Left kidney (tissue), 2 donors: ENCODE measurements around the gene GABRD. TPM values are rescaled to one million over a fixed set of nuclear protein-coding genes. Genes with fewer than 3 reads are reported as not detected.

Experiments used
- DNase-seq: peaks from one replicate; pipeline ENCODE4 v3.0.0-alpha.2; 2013
- polyA plus RNA-seq: library from polyadenylated mRNA; unstranded; fragments of 120-200 nt; gene quantifications from one replicate; pipeline ENCODE4 v1.2.1, GENCODE V29; 2013; ENCODE audit not compliant: insufficient read length

GABRD gene
- polyA plus RNA-seq, 1 donor: 2.1 TPM

DNA sequence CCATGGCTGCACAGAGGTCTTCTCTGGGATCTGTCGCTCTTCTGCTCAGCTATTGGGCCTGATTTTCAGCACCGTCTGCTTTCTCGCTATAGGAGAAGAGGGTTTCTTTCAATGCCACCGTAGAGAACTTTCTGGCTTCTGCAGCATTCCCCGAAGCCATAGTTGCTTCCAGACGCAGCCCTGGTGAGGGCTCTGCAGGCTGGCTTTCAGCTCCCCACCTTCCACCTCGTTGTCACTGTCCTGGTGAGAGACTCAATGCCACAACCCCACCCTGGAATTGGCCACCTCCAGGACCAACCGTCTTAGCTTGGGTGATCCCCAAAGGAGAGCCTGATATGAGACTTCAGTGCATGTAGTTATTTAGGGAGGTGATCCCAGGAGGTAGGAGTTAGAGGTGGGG is 19.1 kb downstream of the GABRD start:
- no peak for DNase-seq

DNA sequence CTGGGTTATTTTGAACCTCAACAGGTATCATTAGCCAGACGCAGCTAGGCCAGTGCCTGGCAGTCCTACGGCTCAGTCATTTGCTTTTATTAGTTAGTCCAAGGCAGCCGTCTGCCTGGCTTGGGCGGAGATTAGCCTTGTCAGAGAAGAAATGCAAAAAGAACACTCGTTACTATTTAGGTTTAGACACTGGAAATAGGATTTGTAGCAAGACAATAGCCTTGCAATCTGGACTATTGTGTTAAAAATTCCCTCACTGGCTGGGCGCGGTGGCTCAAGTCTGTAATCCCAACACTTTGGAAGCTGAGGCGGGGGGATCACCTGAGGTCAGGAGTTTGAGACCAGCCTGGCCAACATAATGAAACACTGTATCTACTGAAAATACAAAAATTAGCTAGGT is 20.1 kb downstream of the GABRD start:
- DNase-seq: no peak

DNA sequence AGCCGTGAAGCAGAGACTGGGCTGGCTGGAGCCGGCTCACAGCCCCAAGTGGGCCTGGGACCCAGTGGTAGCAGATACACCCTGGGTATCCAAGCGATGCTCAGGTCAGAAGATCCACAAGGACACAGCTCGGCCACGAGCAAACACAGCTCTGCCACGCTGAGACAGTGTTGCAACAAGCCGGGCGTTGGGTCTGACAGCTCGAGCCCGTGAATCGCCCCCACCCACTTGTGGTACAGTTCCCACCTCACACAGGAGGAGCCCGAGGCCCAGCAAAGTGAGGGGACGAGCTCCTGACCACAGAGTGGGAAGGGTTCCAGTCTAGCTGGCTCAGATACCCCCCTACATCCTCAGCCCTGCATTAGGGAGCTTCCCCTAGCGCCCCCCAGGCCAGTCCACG is 22.2 kb downstream of the GABRD start:
- DNase-seq: no peak

DNA sequence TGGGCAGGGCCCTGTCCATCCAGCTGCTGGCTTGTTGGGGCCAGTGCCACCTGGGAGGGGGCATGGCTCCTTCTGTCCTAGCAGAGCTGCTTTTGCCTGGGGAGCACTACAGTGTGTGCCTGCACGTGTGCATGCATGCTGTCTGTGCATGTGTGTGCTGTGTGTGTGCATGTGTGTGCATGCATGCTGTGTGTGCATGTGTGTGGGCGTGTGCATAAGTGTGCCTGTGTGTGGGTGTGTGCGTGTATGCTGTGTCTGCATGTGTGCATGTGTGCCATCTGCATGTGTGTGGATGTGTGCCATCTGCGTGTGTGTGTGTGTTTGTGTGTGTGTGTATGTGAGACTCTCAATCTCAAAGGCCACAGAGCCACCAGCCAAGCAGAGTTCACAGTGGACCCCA is 22.7 kb downstream of the GABRD start:
- DNase-seq: no peak

DNA sequence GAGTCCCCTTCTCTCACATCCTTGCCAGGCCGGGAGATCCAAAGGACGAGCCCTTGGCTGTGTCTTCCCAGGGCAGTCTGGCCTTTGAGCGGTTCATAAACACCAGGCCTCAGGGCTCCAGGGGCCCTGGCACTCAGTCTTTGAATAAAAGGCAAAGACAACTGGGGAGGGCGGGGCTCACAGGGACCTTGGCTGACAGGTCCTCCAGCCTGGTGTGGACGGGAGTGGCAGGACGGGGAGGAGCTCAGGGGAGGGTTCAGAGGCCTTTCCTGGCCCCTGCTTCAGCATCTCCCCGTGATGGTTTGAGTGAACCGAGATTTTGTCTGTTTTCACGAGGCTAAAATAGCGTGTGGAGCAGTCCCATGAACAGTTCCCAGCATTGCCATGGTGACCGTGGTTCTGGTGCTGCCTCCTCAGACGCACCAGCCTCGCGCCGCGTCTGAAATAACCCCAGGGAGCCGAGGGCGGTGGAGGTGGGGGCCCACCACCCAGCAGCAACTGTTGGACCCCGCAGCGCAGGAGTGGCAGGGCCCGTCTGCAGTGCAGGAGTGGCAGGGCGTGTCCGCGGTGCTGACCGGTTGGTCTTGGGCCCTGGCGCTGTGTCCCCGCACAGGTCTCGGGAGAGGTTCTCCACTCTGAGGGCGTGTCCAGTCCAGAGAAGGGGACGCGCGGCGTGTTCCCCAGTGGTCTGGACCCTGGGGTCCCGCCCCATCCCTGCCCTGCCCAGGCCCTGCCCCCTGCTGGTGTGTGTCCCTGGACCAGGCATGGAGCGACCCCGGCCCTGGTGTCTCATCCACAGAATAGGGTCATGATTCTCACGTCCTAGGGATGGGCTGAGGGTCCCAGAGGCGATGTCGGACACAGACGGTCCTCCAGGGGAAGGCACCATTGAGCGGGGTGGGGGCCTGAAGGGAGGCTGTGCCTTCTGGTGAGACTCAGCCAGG is 24.0 kb downstream of the GABRD start:
- no peak for DNase-seq

DNA sequence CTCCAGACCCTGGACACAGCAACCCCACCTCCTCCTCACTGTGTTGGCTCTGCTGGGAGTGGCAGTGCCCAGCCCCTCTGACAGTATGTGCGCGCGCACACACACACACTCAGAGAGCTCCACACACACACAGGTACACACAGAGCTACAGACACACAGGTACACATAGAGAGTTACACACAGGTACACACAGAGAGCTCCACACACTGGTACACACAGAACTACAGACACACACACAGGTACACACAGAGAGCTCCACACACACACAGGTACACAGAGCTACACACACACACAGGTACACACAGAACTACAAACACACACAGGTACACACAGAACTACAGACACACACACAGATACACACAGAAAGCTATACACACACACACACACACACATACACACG is 24.7 kb downstream of the GABRD start:
- no peak for DNase-seq

DNA sequence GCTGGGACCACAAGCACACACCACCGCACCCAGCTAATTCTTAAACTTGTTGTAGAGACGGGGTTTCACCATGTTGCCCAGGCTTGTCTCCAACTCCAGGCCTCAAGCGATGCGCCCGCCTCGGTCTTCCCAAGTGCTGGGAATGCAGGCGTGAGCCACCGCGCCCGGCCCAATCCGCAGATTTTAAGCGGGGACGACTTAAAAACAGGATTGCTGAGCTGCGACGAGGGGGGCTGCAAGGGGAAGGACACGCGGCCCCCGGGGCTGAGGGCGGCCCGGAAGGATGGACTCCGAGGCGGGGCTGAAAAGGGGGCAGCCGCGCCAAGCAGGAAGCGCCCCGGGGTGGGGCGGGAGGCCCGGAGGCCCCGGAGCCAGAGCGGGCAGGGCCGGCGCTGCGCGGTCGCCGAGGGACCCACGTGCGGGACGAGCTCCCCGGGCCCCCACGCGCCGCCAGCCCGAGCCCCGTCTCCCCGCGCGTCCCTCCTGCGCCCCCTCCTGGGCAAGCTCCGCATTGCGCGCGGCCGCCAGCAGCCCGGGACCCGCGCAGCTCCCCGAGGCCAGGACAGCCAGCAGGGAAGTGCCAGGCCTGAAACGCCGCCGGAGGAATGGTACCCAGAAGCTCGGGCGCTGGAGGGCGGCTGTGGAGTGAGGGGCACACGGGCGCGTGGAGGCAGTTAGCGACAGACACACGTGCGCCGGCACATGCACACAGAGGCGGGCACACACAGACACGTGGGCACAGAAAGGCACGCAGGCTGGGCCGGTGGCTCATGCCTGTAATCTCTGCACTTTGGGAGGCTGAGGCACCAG is 25.6 kb downstream of the GABRD start:
- DNase-seq: no peak

DNA sequence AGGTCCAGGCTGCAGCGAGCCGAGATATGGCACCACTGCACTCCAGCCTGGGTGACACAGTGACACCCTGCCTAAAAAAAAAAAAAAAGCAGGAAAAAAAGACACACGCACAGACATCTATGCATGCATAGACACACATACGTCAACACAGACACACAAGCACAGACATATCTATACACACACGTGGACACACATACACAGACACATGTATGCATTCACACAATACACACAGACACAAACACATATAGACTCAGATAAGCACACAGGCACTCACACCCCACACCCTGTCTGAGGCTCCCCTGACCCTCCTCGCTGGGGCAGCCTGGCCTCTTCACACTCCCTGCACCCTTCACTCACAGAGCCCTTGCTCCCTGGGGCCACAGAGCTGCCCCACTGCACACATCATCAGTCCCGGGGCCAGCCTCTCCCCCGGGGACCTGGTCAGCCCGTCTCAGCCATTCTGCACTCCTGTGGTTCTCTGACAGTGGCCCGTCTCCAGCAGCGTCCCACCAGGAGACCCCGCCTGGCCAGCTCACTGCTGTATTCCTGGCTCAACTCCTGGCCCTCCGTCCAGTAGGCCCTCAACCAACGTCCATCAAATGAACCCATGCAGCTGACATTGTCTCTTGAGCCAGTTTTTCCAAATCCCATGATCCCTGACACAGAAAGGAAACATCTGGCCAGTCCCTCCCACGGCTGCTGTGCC is 26.5 kb downstream of the GABRD start:
- DNase-seq: no peak

DNA sequence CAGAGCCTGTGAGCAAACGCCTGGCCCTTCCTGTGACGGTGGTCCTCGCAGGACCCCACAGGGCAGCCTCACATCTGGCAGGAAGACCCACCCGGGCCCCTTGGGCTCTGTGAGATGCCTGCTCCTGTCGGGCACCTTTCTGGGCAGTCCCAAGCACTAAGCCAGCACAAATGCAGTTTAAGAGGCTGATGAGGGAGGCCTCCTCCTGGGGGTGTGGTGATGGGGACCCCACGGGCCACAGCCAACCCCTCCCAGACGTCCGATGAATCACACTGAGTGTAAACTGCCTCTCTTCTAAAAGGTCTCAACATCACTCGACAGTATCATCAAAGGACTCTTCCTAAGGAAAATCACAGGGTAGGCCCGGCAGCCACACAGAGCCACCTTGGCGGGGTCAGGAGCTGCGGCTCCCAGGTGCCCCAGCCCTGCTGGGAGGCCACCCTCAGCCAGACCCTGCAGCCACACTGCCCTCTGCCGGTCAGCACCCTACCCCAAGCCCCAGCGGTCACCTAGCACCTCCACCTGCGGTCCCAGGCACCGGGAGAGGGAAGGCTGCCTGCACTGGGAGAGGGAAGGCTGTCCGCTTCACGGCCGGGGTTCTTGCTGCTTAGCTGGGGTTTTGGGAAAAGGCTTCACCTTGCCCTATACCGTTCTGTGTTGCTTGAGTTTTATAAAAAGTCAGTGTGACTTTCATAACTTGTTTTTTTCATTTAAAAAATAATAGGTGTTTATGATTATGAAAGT is 27.2 kb downstream of the GABRD start:
- no peak for DNase-seq

DNA sequence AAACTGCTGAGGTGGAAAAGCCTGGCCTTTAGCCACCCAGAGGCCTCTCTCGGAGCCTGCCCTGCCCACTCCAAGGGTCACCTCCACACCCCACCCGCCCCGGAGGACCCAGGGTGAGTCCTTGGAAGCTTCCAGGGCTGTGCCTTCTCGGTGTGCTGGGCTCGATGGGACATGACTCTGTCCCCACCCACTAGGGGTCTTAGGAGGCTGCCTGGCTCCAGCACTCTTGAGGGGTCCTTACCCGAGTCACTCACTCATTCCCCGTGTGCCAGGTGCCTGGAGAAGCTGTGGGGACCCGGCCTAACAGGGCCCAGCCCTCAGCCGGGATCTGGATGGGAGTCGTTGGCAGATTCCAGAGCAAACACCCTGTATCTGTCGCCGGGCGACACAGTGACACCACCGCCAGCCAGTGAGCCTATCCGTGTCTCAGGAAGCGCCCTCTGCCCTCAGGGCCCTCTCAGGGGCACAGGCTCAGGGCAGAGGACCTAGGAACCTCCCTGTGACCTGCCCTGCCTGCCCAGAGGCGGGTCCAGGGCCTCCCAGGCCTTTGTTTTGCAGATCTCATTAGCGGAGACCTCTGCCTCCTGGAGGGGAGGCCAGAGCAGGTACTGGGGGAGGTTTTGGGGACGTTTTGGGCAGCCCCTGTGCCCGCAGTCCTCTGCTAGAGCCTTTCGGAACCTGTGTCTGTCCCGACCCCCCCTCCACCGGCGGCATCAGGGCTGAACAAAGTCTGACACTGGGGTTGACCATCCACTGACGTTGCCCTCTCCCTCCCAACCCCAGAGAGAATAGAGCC is 28.0 kb downstream of the GABRD start:
- DNase-seq: no peak

DNA sequence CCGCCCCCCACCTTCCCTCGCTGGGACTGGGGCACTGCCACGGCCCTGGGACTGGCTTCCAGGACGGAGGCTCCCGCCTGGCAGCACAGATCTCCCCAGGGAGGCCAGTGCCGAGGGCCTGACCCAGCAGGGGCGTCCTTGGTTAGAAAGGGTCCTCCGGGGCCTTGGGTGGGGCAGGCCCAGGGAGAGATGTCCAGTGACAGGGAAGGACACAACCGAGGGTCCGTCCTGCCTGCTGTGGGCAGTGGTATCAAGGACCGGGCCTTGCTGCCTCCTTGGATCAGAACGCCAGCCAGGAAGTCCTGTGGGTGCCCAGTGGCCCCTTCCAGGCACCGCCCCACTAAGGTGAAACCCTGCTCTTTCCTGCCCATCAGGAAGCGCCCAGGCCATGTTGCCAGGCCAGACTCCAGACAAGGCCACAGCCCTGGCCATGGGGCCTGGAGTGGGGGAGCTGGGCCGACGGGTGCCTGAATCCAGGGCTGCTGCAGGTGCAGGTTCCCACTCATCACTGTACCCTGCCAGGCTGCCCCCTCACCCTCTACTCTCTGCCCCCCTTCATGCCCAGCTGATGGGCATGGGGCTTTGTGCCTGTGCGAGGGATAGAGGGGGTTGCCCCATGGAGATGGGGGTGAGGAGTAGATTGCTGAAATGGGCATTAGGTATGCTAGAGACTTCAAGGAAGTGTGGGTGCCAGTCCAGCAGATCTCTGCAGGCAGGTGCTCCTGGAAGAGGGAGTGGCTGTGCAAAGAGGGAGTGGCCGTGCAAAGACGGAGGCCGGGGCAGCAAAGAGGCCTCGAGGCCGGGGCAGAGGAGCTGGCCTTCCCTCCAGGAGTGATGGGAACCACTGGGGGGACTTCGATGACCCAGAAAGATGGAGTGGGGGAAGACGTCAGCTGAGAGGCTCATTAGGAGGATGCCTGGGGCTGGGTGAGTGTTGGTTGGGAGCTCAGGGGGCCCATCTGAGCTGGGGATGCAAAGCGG is 28.9 kb downstream of the GABRD start:
- DNase-seq: no peak

DNA sequence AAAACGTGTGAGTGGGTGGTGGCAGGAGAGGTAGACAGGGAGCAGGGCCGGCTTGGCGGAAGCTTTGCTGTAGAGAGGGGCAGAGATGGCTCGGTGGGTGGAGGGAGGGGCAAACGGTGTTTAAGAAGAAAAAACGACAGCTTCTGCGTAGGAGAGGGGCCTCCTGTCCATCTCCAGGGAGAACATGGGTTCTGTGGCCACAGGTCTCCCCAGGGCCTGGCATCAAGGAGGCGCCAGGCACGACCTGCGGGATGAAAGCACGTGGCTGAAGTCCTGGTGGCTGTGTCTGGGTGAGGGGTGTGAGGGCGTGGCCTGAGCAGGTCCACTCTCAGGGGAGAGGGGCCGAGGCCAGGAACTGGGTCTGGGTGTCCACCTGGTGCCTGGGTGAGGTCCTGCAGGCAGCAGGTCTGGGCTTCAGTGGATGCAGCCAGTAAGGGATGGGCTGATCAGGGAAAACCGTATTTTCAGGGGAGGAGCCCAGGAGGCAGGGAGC is 30.1 kb downstream of the GABRD start:
- DNase-seq: no peak

DNA sequence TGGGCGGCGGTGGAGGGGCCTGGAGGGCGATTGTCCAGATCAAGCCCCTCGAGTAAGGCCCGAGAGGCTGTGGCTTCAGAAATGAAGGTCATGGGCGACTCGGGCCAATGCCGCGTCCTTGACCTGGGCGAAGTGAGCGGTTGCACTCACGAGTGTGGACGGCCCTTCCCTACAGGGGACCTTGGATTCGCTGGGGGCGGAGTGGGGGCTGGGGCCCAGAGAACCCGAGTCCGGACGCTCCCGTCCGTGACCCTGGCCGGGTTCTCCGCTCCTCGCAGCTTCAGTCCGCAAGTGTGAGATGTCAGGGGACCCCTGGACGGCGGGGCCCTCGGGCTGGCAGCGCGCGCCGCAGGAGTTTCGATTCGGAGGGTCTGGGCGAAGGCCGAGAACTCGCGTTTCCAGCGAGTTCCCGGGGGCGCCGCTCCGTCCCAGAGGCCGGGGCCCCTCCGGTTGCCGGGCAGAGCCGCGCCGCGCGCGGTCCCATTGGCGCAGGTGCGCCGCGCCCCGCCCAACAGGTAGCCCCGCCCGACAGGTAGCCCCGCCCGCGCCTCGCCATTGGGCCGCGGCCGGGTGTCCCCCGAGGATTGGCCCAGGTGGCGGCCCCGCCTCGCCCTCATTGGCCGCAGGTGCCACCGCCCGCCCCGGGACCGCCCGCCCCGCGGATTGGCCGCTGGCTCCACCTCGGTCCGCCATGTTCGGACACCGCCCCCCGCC is 30.7 kb downstream of the GABRD start, which contains the start of gene PRKCZ:
Gene PRKCZ, plus strand, starts transcription at position 694 of the 714 bp plus-strand sequence. CDS start 220 bp downstream, outside the sequence.
- DNase-seq: peak; percentile 84

DNA sequence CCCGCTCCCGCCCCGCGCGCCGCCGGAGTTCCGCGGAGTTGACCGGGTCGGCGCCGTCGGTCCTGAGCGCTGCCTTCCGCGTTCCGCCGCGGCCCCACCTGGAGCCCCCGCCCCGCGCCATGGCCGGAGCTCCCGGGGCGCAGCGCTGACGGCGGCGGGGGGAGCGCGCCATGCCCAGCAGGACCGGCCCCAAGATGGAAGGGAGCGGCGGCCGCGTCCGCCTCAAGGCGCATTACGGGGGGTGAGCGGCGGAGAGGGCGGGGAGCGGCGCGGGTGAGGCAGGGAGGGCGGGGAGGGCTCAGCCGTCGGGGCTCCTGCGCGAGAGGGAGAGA is 31.3 kb downstream of the GABRD start:
- no peak for DNase-seq

DNA sequence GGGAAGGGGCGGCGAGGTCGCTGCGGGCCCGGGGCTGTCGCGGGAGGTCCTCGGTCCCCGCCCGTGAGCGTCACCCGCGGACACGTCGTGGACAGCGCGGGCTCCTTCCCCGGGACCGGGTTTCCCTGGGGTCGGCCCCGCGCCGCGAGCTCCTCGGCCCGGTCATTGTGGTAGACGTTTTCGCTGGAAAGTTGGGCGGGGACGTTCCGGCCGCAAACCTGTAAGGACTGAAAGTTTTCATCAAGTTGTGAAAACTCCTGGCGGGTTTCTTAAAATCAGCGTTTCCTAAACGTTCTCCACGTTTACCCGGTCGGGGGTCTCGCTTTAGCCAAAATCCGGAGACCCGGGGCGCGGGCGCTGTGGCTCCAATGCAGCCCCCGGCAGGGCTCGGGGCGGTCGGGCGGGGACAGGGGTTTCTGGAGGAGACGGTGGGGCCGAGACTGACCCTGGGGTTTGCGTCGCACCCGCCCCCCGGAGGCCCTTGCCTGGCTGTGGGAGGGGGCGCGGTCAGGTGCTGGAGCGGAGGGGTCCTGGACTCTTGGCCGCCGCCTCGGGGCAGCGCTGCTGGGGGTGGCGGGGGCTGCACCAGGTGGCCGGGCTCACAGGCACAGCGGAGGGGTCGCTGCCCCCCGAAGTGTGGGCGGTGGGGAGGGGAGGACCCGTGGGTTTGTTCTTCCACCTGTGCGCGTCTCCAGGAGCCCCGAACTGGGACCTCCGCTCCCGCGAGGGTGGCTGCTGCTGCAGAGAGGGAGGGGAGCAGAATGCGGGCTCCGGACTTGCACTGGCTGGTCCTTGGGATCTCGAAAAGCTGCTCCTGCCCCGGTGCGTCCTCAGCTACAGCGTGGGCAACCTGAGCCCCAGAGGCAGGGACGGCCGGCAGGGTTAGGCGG is 31.9 kb downstream of the GABRD start:
- DNase-seq: no peak

DNA sequence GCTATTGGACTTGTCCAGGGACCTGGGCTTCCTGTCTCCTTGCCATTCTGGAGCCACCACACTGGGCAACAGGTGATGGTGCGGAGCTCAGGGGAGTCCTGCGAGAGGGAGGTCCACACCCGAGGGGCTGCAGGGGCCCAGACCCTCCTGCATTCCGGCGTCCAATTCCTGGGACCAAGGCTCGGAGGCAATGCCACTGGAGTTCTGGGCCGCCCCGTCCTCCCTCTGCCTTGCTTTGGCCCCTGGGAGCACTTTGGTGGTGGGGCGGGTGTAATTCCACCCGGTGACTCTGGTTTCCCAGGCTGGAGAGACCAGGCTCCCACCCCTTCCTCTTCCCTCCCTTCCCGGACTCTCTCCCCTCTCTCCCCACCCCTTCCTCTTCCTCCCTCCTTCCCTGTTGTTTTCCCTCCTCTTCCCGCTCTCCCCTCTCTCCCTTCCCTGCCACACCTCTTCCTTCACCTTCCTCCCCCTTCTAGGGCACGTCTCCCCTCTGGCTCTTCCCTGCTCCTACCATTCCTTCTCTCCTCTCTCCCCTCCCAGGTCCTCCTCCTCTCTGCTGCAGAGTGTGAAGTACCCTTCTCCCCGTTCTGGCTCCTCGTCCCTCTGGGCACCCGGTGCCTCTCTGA is 33.0 kb downstream of the GABRD start:
- DNase-seq: no peak

DNA sequence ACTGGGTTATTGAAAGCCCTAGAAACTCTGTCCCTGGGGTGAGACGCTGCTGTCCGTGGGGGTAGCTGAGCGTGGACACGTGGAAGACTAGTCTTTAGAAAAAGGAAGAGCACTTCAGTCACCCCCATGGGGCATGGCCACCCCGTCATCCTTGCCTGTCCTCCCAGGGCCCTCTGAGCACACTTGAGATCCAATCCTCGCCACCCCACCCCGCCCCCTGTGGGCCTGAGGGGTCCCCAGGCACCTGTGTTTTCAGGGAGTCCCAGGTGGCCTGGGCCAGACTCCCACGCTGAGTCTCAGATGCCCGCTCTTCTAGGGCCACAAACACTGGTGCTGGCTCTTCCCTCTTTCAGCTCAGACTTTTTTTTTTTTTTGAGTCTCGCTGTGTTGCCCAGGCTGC is 33.6 kb downstream of the GABRD start:
- no peak for DNase-seq
